GM18907 (cell line): Measurements from ENCODE around the gene IRGQ.
"Not testable (repeated sequence)": the region's sequence is repeated elsewhere in the genome, so short reads cannot be mapped to it uniquely, and the experiment has no call there.

Source experiments
- ATAC-seq: cut with Tn5 transposase; IDR thresholded peaks from one replicate; pipeline ENCODE4 v1.9.1; 2021; ENCODE audit warnings: mild to moderate bottlenecking, moderate library complexity; ENCODE audit not compliant: unreplicated experiment

Gene IRGQ

DNA sequence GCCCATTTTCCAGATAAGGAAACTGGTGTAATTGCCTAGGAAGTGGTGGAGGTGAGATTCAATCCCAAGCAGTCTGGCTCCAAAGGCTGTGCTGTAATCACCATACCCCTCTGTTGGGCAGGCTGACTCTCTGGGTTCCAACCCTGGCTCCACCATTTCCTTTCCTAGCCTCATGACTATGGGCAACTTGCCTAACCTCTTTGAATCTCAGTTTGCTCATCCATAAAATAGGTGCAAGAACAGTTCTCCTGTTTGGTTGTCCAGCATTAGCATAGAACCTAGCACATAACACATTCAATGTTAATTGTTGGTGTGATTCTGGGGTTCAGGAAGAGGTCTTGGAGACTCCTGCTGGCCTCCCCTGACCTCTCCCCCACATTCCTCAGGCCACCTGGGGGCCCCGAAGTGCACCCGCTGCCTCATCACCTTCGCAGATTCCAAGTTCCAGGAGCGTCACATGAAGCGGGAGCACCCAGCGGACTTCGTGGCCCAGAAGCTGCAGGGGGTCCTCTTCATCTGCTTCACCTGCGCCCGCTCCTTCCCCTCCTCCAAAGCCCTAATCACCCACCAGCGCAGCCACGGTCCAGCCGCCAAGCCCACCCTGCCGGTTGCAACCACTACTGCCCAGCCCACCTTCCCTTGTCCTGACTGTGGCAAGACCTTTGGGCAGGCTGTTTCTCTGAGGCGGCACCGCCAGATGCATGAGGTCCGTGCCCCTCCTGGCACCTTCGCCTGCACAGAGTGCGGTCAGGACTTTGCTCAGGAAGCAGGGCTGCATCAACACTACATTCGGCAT lies 2.7 kb upstream of the IRGQ start:
- no peak for ATAC-seq

DNA sequence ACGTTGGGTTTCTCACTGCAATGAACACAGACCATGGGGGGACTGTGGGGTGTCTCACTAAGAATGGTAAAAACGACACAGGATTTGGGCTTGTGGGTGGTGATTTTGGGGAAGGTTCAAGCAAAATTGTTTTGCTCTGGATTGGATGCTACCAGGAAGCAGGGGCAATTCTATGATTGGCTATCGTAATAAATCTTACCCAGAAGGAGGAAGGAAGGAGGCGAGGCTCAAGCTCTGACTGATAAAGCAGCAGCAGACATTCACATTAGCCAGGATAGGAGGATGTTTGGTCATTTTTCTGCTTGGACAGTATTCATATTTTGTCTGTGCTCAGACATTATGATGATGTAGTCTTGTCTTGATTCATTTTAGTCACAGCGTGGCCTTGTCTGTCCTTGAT lies 1.9 kb upstream of the IRGQ start:
- no peak for ATAC-seq

DNA sequence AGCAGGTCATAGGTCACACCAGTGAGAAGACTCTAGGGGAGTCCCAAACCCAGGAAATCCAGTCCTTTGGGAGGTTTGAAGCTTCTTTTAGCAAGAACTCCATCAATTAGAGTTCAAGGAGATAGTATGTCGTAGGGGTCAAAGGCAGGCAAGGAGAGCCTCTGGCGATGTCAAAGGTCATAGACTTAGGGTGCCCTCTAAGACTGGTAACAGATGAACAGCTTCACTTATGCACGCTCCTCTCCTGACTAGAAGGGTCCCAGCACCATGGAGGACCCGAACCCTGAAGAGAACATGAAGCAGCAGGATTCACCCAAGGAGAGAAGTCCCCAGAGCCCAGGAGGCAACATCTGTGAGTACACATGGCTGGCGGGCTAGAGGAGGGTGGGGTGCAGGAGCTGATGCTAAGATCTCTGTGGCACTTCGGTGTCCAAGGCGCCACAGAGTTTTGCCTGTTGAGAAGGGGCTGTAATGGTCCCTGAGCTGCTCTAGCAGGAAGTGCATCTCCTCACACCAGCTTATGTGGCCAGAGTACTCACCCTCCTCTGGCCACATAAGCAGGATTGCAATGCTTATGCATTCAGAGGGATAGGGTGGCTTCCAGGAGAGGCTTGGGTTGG lies 1.0 kb upstream of the IRGQ start:
- no peak for ATAC-seq

DNA sequence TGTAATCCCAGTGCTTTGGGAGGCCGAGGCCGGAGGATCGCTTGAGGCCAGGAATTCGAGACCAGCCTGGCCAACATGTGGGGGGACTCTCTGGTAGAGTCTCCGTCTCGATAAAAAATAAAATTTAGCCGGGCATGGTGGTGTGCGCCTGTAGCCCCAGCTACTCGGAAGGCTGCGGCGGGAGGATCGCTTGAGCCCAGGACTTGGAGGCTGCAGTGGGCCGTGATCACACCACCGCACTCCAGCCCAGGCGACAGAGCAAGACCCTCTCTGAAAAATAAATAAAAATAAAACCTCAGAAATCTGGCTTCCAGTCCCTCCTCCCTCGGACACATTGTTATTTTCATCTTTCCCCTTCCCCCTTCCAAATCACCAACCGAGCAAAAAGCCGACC lies 332 bp downstream of the IRGQ start:
- no peak for ATAC-seq

DNA sequence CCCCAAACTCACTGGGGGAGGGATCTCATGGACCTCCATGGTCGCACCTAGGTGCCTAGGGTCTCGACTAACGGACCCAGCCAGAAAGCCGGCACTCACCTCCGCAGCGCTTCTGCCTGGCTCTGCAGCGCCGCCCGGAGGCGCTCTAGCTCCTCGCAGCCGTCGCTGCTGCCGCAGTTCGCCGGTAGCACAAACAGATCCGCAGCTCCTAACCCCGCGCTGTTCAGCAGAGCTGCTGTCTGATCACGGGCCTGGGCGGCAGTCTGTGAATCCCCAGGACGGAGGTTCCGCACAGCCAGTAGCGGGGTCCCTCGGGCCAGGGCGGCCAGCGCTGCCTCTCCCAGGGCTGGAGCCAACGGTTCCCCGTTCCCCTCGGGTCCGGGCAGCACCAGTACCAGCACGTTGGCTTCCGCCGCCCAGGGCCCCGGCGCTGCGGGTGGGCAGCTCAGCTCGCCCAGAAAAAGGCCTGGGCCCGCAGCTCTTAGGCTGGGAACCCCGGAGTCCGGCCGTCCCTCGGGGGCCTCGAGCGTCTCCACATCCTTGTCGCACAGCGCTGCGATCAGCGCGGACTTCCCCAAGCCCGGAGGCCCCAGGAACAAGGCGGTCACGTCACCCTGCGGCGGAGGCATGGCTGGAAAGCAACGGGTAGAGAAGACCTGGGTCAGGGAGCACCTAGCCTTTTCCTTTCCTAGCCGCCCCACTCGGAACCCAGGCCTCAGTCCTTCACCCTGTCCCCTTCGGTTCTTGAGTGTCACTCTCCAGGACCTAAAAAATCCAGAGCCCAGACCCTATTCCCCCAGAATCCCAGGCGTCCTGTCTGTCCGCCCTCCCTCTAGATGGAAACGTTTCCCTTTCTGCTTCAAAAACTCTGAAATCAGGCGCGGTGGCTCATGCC lies 977 bp downstream of the IRGQ start:
- ATAC-seq: peak; percentile 25

DNA sequence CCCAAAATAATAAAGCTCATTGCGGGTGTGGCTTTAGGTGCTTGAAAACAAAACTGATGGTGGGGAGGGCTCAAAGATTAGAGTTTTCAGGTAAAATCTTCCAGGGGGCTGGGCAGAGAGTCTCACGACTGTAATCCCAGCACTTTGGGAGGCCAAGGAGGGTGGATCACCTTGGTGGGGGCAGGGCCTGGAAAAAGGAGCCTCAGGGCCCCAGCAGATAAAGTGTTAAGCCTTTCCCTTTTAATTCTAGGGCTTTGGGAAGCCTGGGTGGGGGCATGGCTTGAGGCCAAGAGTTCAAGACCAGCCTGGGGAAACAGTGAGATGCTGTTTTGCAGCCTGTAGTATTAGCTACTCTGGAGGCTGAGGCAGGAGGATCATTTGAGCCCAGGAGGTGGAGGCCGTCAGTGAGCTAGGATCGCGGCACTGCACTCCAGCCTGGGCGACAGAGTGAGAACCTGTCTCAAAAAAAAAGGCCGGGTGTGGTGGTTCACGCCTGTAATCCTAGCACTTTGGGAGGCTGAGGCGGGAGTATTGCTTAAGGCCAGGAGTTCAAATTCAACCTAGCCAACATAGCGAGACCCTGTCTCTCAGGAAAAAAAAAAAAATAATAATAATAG lies 1.7 kb downstream of the IRGQ start:
- no peak for ATAC-seq

DNA sequence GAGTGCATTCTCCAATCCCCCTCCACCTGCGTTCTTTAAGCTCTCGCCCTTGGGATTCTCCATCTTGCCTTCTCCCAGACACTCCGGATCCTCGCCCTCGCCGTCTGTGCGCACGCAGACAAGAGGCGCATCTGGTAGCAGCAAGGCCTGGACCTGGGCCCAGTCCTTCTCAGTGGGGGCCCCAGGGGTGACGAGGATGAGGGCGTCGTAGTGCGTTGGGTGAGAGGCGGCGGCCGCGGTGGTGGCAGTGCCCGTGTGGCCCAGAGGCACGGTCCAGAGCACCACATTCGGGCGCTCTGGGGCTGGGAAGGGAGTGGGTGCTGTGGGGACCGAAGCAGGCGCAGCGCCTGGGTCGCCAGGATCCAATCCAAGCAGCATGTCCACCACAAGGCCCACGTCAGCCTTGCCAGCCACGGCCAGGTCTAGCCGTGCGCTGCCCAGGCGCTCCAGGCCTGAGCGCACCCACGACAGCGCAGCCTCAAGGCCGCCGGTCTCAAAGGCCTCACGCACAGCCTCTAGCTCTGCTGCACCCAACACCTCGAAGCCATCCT lies 3.1 kb downstream of the IRGQ start:
- ATAC-seq: no peak

DNA sequence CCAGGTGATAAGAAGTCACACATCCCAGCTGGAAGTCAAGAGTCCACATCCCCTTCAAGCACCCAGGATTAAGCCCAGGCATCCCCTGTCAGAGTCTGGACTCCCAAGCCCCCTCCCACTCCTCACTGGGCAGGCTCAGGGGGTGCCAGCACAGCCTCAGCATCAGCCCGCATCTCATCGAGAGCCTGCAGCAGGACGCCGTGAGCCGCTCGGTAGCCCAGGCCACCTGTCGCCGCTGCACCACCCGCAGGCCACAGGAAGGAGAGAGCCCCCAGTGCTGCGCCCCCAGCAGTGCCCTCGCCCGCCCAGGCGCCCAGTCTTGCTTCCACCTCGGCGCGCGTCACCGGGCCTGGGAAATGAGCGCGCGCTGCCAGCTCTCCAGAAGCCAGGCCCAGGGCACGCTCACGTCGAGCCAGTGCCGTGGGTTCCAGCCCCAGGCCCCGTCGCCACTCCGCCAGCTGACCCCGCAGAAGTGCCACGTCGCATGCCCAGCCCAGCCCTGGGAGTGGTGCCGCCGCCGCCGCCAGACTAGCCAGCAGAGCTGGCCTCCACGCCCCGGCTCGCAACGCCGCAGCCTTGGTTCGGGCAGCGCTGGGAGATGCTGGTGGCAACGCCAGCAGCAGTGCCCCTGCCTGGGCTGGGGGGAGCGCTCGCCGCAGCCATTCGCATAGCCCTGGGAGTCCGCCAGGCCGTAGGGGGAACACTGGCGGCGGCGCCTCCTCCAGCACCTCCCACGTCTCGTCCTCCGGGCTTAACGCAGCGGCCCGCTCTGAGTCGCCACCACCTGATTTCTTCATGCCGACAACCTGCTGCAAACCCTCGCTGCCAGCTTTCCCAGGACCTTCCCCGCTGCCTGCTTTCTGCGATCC lies 3.8 kb downstream of the IRGQ start:
- no peak for ATAC-seq

DNA sequence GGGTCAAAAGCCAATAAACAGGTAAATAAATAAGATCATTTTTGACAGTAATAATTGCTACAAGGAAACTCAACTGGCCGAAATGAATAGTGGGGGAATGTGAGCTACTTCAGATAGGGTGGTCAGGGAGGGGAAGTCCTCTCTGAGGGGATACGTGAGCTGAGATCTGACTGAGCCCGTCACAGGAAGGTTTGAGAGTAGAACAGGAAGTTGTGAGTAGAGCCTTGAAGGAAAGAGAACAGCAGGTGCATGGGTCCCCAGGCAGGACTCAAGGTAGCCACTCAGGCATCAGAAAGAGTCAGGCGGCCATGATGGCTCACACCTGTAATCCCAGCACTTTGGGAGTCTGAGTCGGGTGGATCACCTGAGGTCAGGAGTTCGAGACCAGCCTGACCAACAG lies 6.3 kb downstream of the IRGQ start:
- ATAC-seq: no peak

DNA sequence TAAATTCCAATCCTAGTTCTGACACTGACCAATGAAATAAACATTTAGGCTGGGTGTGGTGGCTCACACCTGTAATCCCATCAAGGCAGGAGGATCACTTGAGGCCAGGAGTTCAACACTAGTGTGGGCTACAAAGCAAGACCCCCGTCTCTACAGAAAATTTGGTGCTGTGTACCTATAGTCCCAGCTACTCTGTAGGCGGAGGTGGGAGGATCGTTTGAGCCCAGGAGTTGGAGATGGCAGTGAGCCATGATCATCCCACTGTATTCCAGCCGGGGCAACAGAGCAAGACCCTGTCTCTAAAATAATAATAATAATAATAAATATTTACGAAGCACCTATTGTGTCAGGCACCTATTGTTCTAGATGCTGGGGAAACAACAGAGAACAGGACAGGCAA lies 6.7 kb downstream of the IRGQ start:
- no peak for ATAC-seq

DNA sequence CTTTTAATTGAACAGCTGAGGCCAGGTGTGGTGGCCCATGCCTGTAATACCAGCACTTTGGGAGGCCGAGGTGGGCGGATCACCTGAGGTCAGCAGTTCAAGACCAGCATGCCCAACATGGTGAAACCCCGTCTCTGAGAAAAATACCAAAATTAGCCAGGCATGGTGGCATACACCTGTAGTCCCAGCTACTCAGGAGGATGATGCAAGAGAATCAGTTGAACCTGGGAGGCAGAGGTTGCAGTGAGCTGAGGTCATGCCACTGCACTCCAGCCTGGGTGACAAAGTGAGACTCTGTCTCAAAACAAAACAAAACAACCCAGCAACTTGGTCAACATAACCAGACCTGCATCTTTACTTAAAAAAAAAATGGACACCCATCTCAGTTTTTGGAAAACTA lies 8.9 kb downstream of the IRGQ start:
- ATAC-seq: not testable (repeated sequence)

DNA sequence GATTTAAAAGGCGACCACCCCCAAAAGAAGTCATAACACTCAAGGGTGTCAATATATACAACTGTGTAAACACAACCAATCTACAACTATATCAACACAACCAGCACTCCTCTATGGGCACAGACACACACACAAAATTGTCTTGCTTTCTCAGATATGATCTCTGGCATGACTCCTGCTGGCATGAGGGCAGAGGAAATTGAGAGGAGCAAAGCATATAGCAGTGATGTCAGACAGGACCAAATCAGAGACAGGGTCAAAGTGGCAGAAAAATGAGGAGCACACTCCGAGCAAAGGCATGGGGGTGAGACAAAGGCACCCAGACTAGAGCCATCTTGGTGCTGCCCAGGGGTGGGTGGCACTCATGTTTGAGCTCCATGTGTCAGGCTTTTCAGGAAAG lies 9.6 kb downstream of the IRGQ start:
- no peak for ATAC-seq

DNA sequence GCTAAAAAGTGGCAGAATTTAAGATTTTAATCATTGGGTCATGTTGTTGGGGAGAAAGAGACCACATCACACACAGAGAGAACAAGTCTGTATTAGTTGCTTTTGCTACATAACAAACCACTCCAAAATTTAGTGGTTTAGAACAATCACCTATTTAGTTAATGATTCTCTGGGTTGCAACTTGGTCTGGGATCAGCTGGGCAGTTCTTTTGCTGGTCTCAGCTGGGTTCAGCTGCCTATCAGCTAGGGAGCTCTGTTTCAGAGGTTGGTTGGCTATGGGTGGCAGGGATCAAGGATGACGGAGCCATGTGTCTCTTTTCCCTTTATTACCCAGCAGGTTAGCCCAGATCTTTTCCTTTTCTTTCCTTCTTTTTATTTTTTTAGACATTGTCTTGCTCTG lies 11.4 kb downstream of the IRGQ start:
- ATAC-seq: peak; percentile 60

DNA sequence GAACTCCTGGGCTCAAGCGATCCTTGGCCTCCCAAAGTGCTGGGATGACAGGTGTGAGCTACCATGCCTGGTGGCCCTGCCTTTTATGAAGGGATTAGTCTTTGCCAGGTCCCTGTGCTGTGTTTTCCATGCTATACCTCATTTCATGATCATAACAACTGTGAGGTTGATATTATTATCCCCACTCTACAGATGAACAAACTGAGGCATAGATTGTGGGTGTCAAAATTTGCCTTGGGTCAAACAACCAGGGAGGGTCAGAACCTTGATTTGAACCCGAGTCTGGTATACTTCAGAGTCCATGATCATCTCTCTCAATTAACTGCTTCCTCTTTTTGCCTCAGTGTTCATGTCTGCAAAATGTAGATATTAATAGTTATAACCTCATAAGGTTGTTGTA lies 13.4 kb downstream of the IRGQ start:
- no peak for ATAC-seq

DNA sequence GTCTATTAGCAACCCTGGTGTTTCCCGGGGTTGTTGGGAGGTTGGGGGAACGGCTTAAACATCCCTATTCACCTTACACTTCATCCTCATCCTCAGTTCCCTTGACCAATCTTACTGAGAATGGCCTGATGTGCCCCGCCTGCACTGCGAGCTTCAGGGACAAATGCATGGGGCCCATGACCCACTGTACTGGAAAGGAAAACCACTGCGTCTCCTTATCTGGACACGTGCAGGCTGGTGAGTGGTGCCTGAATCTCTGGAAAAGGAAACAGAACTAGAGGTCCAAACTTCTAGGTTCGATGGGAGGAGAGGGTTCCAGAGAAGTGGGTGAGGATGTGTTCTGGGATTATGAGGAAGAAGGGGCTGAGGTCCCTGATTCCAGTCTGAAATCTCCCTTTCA lies 14.5 kb downstream of the IRGQ start:
- ATAC-seq: no peak

DNA sequence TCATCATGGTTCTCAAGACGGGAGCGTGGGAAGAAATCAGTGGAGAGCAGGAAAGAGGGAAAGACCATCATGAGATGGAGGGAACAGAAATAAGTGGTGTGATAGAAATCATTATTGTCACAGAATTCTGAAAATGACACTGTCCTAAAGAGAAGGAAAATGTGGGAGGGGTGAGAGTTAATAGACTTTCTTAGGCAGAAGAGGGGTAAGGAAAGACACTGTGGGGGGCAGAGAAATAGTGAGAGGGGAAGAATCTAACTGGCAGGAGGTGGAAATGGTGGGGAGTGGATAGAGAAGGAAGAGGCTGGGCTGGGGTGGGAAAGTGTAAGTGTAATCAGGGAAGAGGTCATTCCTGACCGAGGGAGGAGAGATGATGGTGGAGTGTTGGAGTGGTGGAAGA lies 17.1 kb downstream of the IRGQ start:
- ATAC-seq: no peak

DNA sequence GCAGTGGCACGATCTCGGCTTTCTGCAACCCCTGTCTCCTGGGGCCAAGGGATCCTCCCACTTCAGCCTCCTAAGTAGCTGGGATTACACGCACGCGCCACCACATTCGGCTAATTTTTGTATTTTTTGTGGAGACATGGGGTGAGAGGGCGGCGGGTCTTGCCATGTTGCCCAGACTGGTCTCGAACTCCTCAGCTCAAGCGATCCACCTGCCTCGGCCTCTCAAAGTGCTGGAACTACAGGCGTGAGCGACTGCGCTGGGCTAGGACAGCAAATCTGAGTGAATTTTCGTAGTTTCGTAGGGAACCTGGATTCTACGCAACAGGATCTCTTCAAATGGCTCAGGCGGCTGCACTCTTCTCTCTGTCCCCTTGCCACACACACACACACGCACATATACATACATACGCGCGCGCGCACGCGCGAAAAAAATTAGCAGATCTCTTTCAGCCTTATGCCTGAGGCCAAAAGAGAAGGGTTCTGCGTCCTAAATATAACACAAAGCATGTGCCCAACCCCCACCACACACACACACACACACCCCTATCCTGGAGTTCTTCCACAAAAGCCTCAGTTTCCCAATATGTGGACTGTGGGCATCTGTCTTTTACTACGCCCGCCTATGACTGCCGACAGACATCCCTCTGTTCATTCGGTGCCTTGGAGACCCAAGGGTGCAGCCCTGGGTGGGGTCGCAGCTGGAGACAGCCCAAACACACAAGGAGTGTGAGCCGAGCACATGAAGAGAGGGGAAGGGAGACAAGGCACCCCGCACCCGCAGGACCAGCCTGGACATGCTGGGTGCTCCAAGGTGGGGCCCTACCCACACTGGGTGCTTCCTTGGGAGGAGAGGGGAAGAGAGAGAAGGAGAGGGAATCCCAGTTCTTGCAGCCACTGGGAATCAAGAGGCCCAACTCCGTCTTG lies 19.7 kb downstream of the IRGQ start:
- ATAC-seq: no peak

DNA sequence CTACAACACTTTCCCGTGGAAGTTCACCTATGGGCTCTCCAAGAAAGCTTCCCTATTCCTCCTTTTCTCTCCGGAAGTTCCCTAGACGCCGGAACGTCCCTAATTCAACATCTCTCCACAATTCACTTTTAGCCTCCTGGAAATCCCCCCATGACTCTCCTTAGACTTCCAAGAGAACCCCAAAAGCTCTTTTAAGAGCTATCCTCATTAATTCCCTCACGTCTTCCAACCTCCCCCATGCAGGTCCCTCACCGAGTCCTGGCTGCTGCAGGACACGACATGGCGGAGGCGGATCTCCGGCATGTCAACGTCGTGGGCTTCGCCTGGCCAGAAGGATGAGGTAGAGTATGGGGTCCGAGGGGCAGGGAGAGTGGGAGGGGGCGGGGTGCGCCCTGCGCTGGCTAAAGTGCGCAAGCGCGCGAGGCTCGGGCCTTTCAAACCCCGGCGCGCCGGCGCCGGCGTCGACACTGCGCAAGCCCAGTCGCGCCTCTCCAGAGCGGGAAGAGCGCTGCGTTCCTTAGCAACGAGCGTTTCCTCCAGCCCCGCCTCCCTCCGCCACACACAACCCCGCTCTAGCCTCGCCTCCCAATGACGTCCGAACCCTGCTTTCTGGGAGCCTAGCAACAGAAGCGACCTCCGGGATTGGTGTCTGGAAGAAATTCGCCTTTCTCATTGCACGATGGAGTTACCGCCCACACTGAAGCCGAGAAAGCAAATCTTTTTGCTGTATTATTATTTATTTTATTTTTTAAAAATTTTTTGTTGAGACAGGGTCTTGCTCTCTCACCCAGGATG lies 20.6 kb downstream of the IRGQ start, which contains the start of the genes PINLYP and XRCC1:
Gene PINLYP (plus strand): TSS at position 646 of the 795 bp plus-strand sequence. CDS start 1,391 bp downstream, outside the sequence.
Gene XRCC1 (minus strand): TSS at position 372 of the 795 bp plus-strand sequence. CDS start 69 bp downstream, at position 303.
- ATAC-seq: peak; percentile 95
